GM21367 (cell line): ENCODE data around the gene STAB1.

ENCODE experiments used
- ATAC-seq: cut with Tn5 transposase; IDR thresholded peaks from one replicate; pipeline ENCODE4 v1.9.1; 2021; ENCODE audit not compliant: unreplicated experiment

The STAB1 gene

GRCh38 chr3:52532838-52533622 is 37.9 kb downstream of the STAB1 start:
- no peak for ATAC-seq

GRCh38 chr3:52533623-52534280 is 38.6 kb downstream of the STAB1 start, which contains the start of gene NT5DC2:
Gene NT5DC2 (minus strand): TSS chr3:52533857. CDS start chr3:52533737, 120 bp downstream.
- peak; percentile 25 for ATAC-seq

GRCh38 chr3:52534281-52535183 is 39.4 kb downstream of the STAB1 start:
- ATAC-seq: no peak

GRCh38 chr3:52535411-52536111 is 40.4 kb downstream of the STAB1 start:
- no peak for ATAC-seq

- ATAC-seq: no peak
These were observed 40.9 kb downstream of the STAB1 start for GRCh38 chr3:52536112-52536368.

GRCh38 chr3:52536369-52537164 is 41.4 kb downstream of the STAB1 start, which contains the start of gene UQCC5:
Gene UQCC5 (plus strand): TSS chr3:52536605. CDS start chr3:52536756, 151 bp downstream.
- ATAC-seq: peak; percentile 83

GRCh38 chr3:52537165-52537620 is 42.1 kb downstream of the STAB1 start:
- no peak for ATAC-seq

GRCh38 chr3:52537726-52538421 is 42.7 kb downstream of the STAB1 start:
- no peak for ATAC-seq

- no peak for ATAC-seq
These were observed 44.0 kb downstream of the STAB1 start for GRCh38 chr3:52539010-52539653.

GRCh38 chr3:52541050-52541449 is 45.9 kb downstream of the STAB1 start:
- ATAC-seq: no peak

- no peak for ATAC-seq
These were observed 49.8 kb downstream of the STAB1 start for GRCh38 chr3:52544937-52545336.

- no peak for ATAC-seq
These were observed 51.2 kb downstream of the STAB1 start for GRCh38 chr3:52546111-52546901.

- no peak for ATAC-seq
These were observed 52.0 kb downstream of the STAB1 start for GRCh38 chr3:52547143-52547542.

GRCh38 chr3:52551118-52551517 is 56.0 kb downstream of the STAB1 start:
- ATAC-seq: no peak

- no peak for ATAC-seq
These were observed 57.0 kb downstream of the STAB1 start for GRCh38 chr3:52552089-52552488.

GRCh38 chr3:52554026-52554755 is 59.1 kb downstream of the STAB1 start:
- ATAC-seq: no peak

GRCh38 chr3:52555056-52555455 is 59.9 kb downstream of the STAB1 start:
- no peak for ATAC-seq
